ENCODE data around the gene PAH.

GRCh38 chr12:102962986-102963385 is 45.9 kb upstream of the PAH start:
- TF ChIP-seq JUNB (IDR thresholded peaks at IDR 0.05) (no peak), NFE2L2 (conservative IDR thresholded peaks at IDR 0.05; ENCODE audit: low read length) (no peak), HMGXB4 (CRISPR knock-in tag; IDR thresholded peaks at IDR 0.05; ENCODE audit: borderline replicate concordance) (no peak), PBX3 (IDR thresholded peaks at IDR 0.05) (no peak), POLR2A (IDR thresholded peaks at IDR 0.05; ENCODE audit: low read length) (no peak), CTCF (IDR thresholded peaks at IDR 0.05) (no peak), BHLHE40 (IDR thresholded peaks at IDR 0.05; ENCODE audit: low read depth, low read length) (no peak), MAX (IDR thresholded peaks at IDR 0.05) (no peak)
